ENCODE measurements around the gene TCERG1L. TPM values are rescaled to one million over a fixed set of nuclear protein-coding genes. Genes with fewer than 3 reads are reported as not detected.

Gene TCERG1L
- polyA plus RNA-seq, 1 donor from 2014 or later = 0.53 TPM

DNA sequence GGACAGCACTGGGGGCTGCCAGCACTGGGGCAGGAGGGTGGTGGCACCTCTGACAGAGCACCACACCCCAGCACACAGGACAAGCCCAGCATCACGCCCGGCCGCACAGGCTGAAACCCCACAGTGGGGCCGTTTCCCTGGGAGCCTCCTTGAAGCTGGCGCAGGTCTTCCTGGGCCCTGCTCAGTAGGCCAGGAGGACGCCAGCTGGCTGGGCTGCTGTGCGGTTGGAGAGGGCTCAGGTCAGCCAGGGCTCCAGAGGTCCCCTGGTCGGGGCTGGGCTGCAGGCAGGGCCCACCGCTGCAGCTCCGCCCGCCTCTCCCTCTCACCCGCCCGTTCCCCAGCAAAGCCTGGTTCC is 137.3 kb downstream of the TCERG1L start:
- Histone ChIP-seq H3K27me3 (ENCODE audit: insufficient read depth, low read depth, low read length) (no peaks in the 10 kb centered on the region), H3K4me2 (ENCODE audit: low read length) (no peak overlapping the region), H2AFZ (ENCODE audit: low read depth, low read length) (no peak overlapping the region), H3K9ac (ENCODE audit: low read length) (no peak overlapping the region), H3K9me3 (ENCODE audit: low read length) (no peaks in the 10 kb centered on the region), H4K20me1 (ENCODE audit: insufficient read depth) (no peaks in the 10 kb centered on the region), H3K27ac (ENCODE audit: low read length) (no peak overlapping the region), H3K36me3 (ENCODE audit: insufficient read depth, low read length) (no peaks in the 10 kb centered on the region), H3K79me2 (replicated peaks; ENCODE audit: insufficient read depth, low read length) (no peaks in the 10 kb centered on the region), H3K4me3 (ENCODE audit: low read length) (no peak overlapping the region), H3F3A (ENCODE audit: insufficient read depth, low read length, poor library complexity, severe bottlenecking) (no peaks in the 10 kb centered on the region), H3K9me2 (ENCODE audit: insufficient read depth, low read length) (no peaks in the 10 kb centered on the region)
- no peak for TF ChIP-seq POLR2AphosphoS5 (IDR thresholded peaks at IDR 0.05)
- no peak for TF ChIP-seq MXI1 (conservative IDR thresholded peaks at IDR 0.05; ENCODE audit: poor library complexity, severe bottlenecking)
- no peak for TF ChIP-seq SMC3 (conservative IDR thresholded peaks at IDR 0.05; ENCODE audit: poor library complexity)
- no peak for TF ChIP-seq TAF1 (IDR thresholded peaks at IDR 0.05; ENCODE audit: low read depth)
- TF ChIP-seq EZH2 (IDR thresholded peaks at IDR 0.05; ENCODE audit: borderline replicate concordance, insufficient read depth, low read length, poor library complexity, severe bottlenecking) = no peak
- TF ChIP-seq EP300 (conservative IDR thresholded peaks at IDR 0.05; ENCODE audit: poor library complexity, severe bottlenecking) = no peak
- no peak for TF ChIP-seq RAD21 (conservative IDR thresholded peaks at IDR 0.05)
- TF ChIP-seq, protein P1, sequence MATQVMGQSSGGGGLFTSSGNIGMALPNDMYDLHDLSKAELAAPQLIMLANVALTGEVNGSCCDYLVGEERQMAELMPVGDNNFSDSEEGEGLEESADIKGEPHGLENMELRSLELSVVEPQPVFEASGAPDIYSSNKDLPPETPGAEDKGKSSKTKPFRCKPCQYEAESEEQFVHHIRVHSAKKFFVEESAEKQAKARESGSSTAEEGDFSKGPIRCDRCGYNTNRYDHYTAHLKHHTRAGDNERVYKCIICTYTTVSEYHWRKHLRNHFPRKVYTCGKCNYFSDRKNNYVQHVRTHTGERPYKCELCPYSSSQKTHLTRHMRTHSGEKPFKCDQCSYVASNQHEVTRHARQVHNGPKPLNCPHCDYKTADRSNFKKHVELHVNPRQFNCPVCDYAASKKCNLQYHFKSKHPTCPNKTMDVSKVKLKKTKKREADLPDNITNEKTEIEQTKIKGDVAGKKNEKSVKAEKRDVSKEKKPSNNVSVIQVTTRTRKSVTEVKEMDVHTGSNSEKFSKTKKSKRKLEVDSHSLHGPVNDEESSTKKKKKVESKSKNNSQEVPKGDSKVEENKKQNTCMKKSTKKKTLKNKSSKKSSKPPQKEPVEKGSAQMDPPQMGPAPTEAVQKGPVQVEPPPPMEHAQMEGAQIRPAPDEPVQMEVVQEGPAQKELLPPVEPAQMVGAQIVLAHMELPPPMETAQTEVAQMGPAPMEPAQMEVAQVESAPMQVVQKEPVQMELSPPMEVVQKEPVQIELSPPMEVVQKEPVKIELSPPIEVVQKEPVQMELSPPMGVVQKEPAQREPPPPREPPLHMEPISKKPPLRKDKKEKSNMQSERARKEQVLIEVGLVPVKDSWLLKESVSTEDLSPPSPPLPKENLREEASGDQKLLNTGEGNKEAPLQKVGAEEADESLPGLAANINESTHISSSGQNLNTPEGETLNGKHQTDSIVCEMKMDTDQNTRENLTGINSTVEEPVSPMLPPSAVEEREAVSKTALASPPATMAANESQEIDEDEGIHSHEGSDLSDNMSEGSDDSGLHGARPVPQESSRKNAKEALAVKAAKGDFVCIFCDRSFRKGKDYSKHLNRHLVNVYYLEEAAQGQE (IDR thresholded peaks at IDR 0.05; ENCODE audit: borderline replicate concordance) = no peak
- TF ChIP-seq, protein P2, sequence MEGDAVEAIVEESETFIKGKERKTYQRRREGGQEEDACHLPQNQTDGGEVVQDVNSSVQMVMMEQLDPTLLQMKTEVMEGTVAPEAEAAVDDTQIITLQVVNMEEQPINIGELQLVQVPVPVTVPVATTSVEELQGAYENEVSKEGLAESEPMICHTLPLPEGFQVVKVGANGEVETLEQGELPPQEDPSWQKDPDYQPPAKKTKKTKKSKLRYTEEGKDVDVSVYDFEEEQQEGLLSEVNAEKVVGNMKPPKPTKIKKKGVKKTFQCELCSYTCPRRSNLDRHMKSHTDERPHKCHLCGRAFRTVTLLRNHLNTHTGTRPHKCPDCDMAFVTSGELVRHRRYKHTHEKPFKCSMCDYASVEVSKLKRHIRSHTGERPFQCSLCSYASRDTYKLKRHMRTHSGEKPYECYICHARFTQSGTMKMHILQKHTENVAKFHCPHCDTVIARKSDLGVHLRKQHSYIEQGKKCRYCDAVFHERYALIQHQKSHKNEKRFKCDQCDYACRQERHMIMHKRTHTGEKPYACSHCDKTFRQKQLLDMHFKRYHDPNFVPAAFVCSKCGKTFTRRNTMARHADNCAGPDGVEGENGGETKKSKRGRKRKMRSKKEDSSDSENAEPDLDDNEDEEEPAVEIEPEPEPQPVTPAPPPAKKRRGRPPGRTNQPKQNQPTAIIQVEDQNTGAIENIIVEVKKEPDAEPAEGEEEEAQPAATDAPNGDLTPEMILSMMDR (IDR thresholded peaks at IDR 0.05; ENCODE audit: poor library complexity, severe bottlenecking) = no peak

DNA sequence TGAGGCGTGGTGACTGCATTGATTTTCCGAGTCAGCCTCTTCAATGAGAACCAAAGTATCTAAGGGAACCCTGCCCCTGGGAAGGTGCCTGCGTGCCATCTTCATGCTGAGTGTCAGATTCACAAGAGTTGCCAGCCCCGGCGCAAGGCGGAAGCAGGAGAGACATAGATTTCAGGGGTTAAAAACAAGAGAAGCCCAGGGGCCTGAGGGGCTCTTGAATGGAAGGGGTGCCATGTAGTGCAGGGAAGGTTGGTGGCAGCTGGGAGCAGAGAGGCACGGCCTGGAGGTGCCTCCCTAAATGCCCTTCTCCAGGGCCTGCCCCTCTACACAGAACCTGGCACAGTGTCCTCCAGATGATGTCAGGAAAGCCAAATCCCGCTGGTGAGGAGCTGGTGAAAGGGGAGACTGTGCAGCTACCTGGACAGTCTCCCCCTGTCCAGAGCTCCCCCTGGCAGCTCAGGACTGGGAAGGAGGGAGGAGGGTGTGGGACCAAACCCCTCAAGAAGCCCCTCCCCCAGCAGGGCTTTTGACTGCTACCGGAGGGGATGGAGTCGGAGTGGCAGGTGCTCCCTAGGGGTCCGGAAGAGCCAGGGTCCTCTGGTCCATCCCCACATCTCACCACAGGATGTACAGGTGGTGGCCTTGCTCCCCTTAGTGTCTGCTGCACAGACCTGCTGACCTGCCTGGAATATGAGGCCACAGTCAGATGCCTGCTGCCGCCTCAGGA is 137.9 kb downstream of the TCERG1L start:
- Histone ChIP-seq H3K27me3 (ENCODE audit: insufficient read depth, low read depth, low read length) (no peaks in the 10 kb centered on the region), H3K9ac (ENCODE audit: low read length) (no peak overlapping the region), H3F3A (ENCODE audit: insufficient read depth, low read length, poor library complexity, severe bottlenecking) (no peaks in the 10 kb centered on the region), H3K79me2 (replicated peaks; ENCODE audit: insufficient read depth, low read length) (no peaks in the 10 kb centered on the region), H3K27ac (ENCODE audit: low read length) (no peak overlapping the region), H3K4me2 (ENCODE audit: low read length) (no peak overlapping the region), H2AFZ (ENCODE audit: low read depth, low read length) (no peak overlapping the region), H3K9me3 (ENCODE audit: low read length) (no peaks in the 10 kb centered on the region), H3K9me2 (ENCODE audit: insufficient read depth, low read length) (no peaks in the 10 kb centered on the region), H3K4me3 (ENCODE audit: low read length) (no peak overlapping the region), H4K20me1 (ENCODE audit: insufficient read depth) (no peaks in the 10 kb centered on the region), H3K36me3 (ENCODE audit: insufficient read depth, low read length) (no peaks in the 10 kb centered on the region)
- TF ChIP-seq POLR2AphosphoS5 (IDR thresholded peaks at IDR 0.05) (no peak), TAF1 (IDR thresholded peaks at IDR 0.05; ENCODE audit: low read depth) (no peak), MXI1 (conservative IDR thresholded peaks at IDR 0.05; ENCODE audit: poor library complexity, severe bottlenecking) (no peak), EZH2 (IDR thresholded peaks at IDR 0.05; ENCODE audit: borderline replicate concordance, insufficient read depth, low read length, poor library complexity, severe bottlenecking) (no peak), RAD21 (conservative IDR thresholded peaks at IDR 0.05) (no peak), EP300 (conservative IDR thresholded peaks at IDR 0.05; ENCODE audit: poor library complexity, severe bottlenecking) (no peak), SMC3 (conservative IDR thresholded peaks at IDR 0.05; ENCODE audit: poor library complexity) (no peak)
- TF ChIP-seq, protein P2 (IDR thresholded peaks at IDR 0.05; ENCODE audit: poor library complexity, severe bottlenecking) = no peak
- TF ChIP-seq, protein P1 (IDR thresholded peaks at IDR 0.05; ENCODE audit: borderline replicate concordance) = no peak
